HG03439 (cell line): ENCODE data around the gene CXCR2.
"Not testable (repeated sequence)": the region's sequence is repeated elsewhere in the genome, so short reads cannot be mapped to it uniquely, and the experiment has no call there.

Source experiments
- ATAC-seq: cut with Tn5 transposase; IDR thresholded peaks from one replicate; pipeline ENCODE4 v1.9.1; 2021; ENCODE audit warnings: mild to moderate bottlenecking, moderate library complexity; ENCODE audit not compliant: unreplicated experiment

Gene CXCR2

DNA sequence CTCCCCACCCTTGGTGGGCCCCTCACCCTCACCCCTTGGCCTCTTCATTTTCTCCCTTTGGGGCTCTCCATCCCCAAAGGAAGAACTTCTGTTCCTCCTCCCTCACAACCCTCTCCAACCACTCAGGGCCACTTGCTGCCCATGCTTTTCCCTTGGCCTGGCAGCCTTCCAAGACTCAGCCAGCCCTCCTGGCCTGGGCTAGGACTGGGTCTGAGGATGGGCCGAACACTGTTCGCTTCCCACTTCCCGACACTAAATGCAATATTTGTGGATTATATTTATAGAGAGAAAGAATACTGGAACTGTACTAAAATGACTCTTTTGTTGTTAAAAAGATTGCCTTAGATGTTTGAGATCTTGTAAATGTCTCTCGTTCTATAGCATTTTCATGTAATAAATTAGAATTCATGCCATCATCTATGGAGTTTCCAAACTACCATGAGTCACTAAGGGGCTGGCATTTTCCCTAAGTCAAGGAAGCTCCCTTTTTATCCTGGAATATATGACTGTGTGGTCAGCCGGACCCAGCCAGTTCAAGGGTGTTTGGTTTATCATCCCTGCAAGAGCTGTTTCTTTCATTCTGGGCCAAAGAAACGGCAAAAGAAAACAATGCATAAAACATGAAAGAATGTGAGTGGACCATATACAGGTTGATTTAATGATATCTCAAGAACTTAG is 3.8 kb downstream of the CXCR2 start:
- ATAC-seq: no peak

DNA sequence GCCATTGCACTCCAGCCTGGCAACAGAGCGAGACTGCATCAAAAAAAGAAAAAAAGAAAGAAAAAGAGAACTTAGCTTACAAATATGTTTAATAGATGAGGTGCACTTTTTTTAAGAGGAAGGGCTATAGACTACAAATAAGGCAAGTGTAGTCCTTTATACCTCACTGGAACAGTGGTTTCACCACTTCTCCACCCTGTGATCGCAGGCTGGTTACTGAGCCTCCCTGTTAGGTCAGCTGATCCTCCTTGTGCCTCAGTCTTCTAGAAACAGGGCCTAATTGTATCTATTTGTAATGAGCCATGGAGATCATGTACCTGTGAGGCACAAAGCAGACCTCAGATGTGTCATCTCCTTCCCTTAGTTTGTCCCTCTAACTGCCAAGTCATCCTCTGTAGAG is 4.5 kb downstream of the CXCR2 start:
- no peak for ATAC-seq

DNA sequence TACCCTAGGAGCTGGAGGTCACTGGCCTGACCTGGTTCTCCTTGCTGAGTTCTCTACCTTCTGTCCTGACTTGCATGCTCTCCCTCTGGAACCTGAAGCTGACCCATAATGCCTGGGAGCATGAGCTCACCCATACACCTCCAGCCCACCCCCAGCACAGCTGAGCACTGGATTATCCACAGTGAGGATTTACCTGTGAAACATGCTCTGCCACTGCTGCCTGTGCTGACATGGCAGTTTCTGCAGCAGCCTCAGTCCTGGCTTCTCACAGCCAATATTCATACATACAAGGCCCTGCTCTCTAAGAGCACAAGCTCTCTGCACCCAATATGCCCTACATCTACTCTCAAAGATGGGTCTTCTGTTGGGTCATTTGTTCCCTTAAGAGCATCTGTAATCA is 5.0 kb downstream of the CXCR2 start:
- no peak for ATAC-seq

DNA sequence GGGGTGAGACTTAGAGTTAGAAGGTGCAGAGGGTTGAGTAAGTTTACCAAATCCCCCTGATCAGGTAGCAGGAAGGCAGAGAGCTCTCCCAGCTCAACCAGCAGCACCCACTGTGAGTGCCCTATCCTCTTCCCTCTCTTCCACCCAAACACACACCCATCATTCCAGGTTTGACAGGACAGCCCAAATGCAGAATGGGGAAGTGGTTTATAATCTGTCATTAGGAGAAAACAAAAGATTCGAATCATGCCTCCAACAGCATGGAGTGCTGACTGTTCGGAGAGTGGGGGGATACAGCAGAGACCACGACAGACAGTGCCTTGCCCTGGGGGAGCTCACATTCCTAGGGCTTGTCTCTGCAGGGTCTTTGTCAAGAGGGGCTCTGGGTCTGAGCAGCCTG is 11.7 kb downstream of the CXCR2 start:
- ATAC-seq: no peak

DNA sequence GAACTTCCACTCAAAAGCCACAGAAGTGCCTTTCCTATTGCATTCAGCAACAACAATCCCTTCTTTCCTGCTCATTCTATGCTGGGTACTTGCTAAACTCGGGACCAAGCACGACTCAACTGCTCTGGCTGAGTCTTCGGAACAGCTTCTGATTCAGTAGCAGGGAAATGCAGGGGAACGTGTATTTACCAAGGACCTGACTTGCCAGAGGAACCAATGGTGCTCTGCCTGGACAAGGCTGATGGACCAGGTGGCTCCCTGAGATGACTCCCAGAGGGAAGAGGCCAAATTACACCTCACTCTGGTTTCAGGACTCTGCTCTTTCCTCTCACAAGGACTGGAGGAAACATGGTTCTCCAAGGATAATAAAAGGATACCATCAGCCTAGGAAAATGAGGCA is 12.2 kb downstream of the CXCR2 start:
- no peak for ATAC-seq

DNA sequence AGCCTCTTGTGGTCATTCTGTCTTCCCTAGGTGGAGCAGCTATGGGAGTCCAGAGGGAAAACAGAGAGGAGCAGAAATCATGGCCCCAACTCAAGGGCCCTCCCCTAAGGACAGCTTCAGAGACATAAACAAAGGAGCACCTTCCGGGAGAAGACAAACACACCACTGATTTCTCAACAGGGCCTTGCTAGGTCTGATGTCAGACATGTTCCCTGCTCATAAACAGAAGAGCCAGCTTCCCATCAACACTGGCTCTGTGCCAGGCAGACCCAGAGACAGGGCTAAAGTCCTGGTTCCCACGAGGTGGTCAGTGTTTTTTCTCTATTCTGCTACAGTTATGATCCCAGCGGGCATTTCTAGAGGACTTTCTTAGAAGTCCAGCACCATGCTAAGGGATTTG is 19.3 kb downstream of the CXCR2 start:
- no peak for ATAC-seq

DNA sequence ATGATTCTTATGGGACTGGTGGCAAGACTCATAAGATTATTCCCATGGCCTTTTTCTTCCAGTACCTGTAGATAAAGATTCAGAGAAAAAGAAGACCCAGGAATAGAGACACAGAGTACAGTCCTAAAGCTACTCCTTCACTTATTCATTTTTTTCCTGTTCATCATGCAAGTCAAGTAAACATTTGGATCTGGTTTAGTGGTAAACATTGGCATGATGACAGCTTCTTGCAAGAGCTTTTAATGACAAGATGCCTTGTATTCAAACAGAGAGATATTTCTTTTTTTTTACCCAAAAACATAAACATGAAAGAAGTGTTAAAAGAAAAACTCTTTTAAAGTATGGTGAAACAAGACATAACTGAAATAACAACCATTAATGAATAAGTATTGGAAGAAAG is 20.2 kb downstream of the CXCR2 start:
- ATAC-seq: no peak

DNA sequence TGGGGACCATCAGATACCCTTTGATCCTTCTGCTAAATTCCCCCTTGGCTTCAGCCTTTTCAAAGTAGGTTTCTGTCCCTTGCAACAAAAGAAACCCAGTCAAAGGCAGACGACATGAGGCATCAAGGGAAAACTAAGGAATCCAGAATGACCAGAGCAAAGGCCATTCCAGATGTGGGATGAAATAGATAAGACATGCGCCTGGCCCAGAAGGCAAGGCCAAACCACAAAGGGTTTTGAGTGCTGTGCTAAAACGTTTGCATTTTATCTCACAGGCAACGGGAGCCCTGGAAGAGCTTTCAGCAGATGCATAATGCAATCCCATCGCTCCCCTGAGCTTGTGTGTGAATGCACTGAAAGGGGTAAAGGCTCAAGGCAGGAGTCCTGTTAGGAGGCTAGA is 23.3 kb downstream of the CXCR2 start:
- no peak for ATAC-seq

DNA sequence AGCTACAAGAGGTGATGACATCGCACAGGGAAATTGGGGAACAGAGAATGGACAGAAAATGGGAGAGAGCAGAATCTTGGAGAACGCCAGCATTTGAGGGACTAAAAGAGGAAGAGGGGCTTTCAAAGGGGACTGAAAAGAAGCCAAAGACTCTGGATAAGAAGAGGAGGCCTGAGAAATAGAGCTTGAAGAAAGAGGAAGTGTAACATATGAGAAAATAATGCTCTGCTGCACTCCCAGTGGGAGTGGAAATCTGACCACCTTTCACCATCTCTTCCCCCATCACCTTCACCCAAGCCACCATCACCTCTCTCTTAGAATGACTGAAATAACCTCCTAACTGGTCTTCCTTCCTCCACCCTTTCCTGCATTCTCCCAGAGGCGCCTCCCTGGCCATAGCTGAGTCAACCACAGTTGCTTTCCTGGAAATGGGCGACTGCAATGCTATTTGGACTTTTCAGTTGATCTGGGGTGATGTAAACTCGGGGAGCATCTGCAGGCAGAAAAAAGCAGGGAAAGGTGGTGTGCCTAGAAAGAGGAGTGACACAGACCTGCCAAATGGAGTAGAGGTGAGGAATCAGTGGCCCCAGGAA is 24.1 kb downstream of the CXCR2 start:
- ATAC-seq: no peak

DNA sequence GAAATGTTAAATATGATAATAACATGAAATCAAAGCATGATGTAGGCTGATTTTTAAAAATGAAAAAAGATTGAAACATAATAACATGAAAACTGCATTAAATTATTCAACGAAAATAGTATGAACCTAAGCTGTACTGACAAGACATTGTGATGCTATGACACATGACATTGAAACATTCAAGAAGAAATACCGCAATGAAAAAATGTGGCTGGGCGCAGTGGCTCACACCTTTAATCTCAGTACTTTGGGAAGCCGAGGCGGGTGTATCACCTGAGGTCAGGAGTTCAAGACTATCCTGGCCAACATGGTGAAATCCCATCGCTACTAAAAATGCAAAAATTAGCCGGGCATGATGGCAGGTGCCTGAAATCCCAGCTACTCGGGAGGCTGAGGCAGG is 26.3 kb downstream of the CXCR2 start:
- ATAC-seq: no peak

DNA sequence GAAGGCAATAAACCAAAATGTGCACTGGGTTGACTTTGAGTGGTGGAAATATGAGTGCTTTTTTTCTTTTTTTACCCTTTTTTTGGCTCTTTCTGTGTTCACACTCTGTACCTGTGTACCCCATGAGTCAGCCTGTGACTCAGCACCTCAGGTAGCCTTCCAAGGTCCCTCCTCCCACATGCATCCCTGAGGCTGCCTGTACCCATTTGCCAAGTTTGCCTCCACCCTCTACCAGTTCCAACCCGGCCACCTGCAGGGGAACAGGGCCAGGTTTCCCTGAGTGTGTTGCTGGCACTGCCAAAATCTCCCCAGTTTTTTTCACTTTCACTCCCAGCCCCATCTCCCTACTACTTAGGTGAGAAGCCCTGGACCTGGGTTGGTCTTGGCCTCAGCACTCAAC is 26.9 kb downstream of the CXCR2 start:
- no peak for ATAC-seq

DNA sequence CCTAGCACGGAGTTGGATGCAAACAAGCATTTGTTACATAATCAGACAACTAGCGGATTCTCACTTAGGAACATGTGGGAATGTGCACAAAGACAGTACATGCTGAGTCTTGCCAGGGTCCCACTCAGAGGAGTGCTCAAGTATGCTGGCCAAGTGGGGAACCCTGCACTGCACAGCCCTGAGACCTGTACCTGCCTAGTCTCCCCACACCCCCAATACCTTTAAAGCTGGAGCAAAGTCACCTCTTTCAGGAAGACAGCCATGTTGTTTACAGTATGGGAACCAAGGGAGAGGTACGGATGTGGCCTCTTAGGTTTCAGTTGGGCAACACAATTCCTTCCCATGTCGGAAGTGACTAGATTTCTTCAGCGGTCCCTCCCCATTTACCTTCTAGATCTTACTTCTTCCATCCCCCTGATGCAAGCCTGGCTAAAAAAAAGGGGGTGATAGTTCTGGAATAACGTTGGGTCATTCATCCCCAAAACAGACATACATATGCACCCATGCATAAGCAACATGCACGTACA is 30.2 kb downstream of the CXCR2 start:
- ATAC-seq: no peak

DNA sequence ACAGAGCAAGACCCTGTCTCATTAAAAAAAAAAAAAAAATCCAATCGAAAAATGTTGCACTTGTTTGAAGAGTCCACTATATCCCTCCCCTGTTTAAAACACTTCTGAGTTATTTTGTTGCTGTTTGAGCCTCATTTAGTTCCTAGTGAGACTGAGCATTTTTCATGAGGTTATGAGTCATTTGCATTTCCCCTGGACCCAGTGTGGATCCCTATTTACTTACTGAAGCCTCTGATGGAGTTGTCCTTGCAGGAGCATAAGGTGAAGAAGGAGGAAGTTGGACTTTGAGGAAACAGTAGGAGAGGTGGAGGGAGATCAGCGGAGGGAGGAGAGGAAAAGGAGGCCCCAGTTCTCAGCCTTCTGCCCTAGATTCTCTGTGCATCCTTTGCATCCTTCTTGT is 35.8 kb downstream of the CXCR2 start:
- no peak for ATAC-seq

DNA sequence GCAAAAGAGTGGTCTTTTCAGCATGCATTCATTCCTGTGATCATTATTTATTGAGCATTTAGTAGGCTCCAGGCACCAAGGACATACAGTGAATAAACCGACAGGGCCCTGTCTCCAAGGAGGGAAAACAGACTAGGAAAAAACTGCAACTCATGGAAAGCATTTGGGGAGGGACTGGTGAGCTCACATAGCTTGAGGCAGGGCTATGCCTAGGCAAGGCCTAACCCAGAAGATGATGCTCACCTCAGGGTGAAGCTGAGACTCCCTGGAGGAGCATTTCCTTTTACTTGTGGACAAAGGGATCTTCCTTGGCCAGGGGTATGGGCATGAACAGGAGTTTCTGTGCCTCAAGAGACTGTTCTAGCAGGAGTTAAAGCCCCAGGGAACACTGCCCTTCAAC is 37.0 kb downstream of the CXCR2 start:
- no peak for ATAC-seq

DNA sequence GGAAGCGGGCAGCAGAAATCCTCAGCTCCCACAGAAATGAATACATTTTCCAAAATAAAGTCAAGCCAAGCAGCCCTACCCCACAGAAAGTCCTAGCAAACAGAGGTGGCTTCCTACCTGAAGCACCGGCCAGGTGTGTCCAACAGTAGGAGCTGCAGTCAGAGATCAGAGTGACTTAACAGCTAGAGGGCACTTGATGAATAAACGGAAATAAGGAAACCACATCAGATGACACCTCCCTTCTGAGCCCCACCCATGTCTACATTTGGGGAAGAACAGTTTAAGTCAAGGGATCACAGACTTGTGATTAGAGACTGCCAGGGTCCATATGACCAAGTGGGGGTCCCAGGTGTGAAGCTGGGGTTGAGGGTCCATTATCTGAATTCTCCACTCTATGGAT is 41.0 kb downstream of the CXCR2 start, which contains the start of gene CXCR1:
Gene CXCR1 (minus strand): TSS at position 172 of the 400 bp plus-strand sequence. CDS start 1,751 bp downstream, outside the sequence.
- no peak for ATAC-seq

DNA sequence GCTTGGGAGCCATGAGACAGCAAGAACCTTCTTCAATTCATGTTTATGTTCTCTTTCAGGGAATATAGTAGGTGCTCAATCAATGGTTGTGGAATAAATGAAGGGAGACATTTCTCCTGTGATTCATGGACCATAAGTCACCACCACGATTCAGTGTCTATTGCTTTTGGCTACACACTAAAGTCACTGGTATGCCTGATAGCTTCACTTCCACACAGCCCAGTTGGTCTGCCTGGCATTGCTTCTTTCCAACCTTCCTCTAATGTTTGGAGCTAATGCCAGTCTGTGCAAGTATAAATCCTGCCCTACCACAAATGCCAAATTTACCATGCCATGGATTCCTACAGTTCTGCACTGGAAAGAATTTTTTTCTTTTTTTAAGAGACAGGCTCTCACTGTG is 42.2 kb downstream of the CXCR2 start:
- ATAC-seq: no peak

DNA sequence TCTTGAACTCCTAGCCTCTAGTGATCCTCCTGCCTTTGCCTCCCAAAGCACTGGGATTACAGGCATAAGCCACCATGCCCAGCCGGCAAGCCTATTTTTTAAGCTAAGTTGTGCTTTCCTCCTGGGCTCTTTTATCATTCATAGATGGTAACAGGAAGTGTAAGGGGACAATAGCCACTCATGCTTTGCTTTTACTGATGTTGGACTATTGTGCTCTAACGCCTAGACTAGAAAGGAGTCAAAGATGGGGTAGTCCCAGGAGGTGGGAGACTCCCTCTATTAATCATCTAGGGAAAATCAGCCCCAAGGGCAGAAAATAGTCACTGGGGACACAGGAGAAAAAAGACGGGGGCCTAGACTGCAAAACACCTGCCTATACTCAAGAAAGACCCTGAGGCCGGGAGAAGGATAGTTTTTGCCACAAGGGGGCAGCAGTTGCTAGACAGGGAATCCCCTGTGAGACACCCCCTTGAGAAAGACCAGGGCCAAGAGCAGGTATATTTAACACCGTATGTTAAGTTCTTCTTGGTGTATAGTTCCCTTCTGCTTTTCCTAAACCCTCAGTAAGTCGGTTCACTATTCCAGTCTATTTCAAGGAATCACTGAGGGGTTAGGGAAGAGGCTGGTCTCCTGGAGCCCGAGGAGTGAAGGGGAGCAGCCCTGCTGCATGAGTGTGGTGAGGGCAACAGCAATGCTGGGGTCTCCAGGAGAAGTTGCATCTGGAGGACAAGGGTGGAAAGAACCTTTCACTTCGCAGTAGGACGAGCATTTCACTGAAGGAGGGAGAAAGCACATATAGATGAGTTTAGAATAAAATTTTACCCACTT is 43.0 kb downstream of the CXCR2 start:
- ATAC-seq: no peak

DNA sequence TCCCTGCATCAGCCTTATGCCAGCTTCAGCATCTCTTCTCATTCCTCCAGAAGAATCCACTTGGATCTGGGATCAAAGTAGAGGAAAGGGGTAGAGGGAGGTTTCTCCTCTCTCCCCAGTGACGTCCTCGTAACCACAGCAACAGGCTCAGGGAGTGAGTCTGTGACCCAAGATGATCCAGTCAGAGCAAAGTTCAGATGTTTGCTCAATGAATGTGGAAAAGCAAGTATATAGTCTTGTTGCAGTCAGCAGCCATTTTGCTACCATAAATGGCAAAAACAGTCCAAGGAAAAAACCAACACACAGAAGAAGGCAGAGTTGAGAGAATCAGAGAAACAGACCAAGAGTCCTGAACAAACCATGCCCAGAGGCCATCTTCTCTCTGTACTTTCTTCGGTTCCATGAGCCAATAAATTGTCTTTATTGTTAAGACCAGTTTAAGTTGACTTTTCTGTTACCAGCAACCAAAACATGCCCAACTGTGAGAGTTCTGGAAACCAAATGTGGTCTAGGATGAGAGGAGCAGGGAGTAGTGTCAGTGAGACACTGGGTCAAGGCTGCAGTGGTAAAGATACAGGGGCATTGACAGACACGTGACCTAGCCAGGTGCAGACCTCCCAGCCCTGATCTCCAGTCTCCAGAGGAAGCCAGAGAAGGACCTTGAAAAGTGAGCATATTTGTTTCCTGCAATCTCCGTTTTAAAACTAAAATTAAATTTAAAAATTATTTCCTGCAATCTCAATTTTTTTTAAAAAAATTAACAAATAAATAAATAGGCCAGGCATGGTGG is 44.1 kb downstream of the CXCR2 start:
- no peak for ATAC-seq

DNA sequence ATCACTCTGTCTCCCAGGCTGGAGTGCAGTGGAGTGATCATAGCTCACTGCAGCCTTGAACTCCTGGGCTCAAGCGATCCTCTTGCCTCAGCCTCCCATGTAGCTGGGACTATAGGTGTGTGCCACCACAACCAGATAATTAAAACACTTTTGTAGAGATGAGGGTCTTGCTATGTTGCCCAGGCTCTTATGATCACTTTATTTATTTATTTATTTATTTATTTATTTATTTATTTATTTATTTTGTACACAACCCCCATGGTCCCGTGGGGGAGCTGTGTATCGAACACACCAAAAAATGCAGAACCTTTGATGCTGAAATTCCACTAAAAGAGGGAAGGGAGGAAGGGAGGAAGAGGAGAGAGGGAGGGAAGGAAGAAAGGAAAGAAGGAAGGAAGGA is 45.9 kb downstream of the CXCR2 start:
- ATAC-seq: not testable (repeated sequence)

DNA sequence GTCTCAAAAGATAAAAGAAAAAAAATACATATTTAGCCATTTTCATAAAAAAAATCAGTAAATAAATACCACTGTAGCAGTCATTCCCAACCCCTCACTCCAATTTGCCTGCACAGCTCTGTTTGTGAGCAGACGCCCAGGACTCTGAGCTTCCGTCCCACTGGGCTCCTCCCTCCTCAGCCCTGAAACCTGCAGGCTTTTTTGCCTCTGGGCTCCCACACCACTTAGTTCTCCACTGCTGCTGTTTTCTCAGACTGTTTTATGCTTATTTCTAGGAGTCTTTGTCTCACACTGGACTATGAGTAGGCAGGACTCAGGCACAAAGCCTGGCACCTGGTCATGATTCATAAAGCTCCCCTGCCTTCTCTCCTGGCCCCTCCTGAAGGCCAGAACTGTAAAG is 47.0 kb downstream of the CXCR2 start:
- no peak for ATAC-seq

DNA sequence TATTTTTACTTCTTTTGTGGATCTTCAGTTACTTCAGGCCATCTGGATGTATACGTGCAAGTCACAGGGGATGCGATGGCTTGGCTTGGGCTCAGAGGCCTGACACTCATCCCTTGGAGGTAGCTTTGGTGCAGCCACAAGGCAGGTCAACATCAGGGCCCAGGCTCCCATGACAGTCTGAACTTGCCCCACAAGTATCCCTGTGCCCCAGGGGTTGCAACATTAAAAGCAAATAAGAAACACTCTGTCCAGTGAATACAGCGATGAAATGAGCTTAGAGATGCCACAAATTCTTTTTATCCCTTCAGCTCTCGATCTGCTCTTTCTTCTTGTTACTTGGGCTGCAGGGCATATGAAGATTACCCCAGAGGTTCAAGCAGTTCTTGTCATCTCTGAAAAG is 54.0 kb downstream of the CXCR2 start:
- ATAC-seq: no peak
